Stimulated activated naive CD4-positive, alpha-beta T cell treated with Interleukin-2 at 50 U/mL for 16 hours (primary cell): ENCODE results near the gene KCNN1.
"Not testable (repeated sequence)": the region's sequence is repeated elsewhere in the genome, so short reads cannot be mapped to it uniquely, and the experiment has no call there.

Source experiments
- DNase-seq: peaks from one replicate; lab custom pipeline; 2025; lab: John Stamatoyannopoulos, UW

KCNN1 gene

GRCh38 chr19:18027151-18027550 is 60.2 kb downstream of the KCNN1 start:
- no peak for DNase-seq

DNA sequence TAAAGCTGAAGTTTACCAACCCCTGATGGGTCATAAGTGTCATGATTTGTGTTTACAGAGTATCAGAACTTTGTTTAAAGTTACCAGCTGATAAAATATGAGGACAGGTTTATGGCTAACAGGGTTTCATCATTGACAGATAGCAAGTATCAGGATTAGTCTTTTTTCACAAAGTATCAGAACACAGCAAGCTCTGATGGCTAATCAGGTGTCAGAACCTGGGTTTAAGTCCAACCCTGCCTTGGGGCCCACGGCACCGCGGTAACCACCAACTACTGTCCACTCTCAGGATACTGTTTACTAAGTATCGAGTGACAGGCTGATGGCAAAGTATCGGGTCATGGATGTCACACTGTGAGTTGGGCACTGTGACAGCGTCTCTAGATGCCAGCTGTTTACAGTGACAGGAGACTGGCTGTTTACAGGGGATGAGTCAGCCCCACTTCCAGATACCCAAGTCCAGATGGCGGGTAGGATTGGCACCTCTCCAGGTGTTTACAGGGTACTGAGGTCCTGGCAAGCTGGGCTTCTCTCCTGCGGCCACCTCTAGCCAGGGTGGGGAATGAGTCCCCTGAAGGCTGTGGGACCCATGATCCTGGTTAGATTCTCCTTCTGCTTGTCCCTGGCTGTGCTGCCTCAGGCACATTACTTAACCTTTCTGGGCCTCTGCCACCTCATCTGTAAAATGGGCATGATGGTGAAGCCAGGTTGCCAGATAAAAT is 62.9 kb downstream of the KCNN1 start:
- no peak for DNase-seq

- not testable (repeated sequence) for DNase-seq
Observed at GRCh38 chr19:18031401-18031800, 64.5 kb downstream of the KCNN1 start.

GRCh38 chr19:18032102-18032501 is 65.2 kb downstream of the KCNN1 start:
- DNase-seq: not testable (repeated sequence)

DNA sequence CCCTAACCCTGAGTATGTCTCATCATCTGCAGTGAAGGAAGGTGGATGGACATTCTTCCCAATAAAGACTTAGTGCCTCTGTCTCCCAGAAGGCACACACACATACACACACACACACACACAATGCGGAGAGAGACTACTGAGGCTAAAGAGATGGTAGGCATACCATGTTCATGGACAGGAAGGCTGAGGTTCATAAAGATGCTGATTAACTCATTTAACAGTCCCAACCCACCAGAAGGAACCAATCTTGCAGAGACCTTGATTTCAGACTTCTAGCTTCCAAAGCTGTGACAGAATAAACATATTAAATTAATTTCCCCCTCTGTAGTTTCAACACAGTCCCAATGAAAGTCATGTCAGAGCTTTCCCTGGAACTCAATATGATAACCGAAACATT is 74.1 kb downstream of the KCNN1 start:
- no peak for DNase-seq

DNA sequence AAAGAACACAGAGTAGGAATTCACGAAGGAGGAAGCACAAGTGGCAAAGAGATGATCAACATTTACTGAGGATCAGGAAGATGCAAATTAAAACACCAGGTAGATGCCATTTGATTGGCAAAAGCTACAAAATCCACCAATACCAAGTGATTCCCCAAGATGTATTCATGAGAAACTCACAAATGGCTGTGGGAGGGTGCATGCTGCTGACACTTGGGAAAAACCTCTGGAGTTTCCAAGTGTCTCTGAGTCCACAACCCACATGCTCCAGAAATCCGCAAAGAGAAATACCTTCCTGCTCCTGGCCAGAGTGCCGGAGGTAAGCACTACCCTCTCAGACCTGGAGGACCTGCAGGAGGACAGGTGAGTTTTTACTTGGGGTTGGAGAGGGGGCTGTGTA is 76.8 kb downstream of the KCNN1 start:
- no peak for DNase-seq

GRCh38 chr19:18044825-18045304 is 78.0 kb downstream of the KCNN1 start:
- peak; percentile 88 for DNase-seq

- DNase-seq: no peak
Observed at GRCh38 chr19:18045307-18046050, 78.6 kb downstream of the KCNN1 start.

DNA sequence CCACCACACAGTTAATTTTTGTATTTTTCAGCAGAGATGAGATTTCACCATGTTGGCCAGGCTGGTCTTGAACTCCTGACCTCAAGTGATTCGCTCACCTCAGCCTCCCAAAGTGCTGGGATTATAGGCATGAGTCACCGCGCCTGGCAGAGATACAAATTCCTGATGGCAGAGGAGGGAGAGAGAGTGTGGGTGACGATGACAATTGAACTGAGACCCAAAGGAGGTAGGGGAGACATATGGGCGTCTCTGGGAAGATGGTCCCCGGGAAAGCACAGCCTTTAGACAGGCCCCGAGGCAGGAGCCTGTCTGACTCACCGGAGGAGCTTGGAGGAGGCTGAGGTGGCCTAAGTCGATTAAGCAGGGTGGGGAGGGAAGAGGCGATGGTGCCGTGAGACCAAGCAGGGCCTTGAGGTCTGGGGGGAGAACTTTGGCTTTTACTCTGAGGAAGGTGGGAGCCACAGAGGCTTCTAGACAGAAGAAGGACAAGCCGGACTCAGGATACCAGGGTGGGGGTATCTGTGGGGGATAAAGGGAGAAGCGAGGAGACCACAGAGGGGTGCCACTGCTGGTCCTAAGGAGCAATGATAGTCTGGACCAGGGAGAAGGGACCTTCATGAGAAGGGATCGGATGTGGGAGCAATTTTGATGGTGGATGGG is 79.3 kb downstream of the KCNN1 start:
- peak; percentile 11 for DNase-seq

DNA sequence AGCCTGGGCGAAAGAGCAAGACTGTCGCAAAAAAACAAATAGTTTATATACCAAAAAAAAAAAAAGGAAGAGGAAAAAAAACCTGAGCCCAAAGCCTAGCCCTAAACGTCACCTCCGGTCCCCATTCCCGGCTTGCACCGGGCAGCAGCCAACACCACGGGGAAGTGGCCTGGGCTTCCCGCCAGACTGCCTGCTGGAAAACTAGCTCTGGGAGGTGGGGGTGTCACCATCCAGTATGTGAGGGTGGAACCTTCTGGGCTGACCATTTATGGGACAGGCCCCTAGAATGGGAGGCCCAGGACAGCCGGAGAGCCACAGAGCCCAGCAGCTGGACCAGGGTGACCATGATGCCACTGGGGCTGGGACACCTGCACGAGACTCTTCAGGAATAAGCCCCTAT is 82.5 kb downstream of the KCNN1 start:
- DNase-seq: no peak
